Liver (tissue), 9 donors: Measurements from ENCODE around the gene VWDE. TPM values are rescaled to one million over a fixed set of nuclear protein-coding genes. Genes with fewer than 3 reads are reported as not detected.

Experiments
- DNase-seq: peaks from one replicate; pipeline ENCODE4 v3.0.0-alpha.2; 2017; ENCODE audit warnings: low spot score
- H3K27ac ChIP-seq, 2 donors: one replicate each; pipeline ENCODE4 v1.7.0; 2013; ENCODE audit warnings: inconsistent platforms in 2 of 2, low read length in 2 of 2, control low read depth in 1 of 2, low read depth in 1 of 2, mild to moderate bottlenecking in 1 of 2
- H3K27me3 ChIP-seq, 4 donors: one replicate each; pipeline versions ENCODE4 v1.6.1 to v1.7.0; 2013; ENCODE audit warnings: low read length in 3 of 4, inconsistent platforms in 1 of 4, mild to moderate bottlenecking in 1 of 4, moderate library complexity in 1 of 4; ENCODE audit not compliant: control insufficient read depth in 4 of 4, insufficient read depth in 4 of 4
- H3K36me3 ChIP-seq, 4 donors: one replicate each; pipeline versions ENCODE4 v1.6.1 to v1.7.0; 2013; ENCODE audit warnings: low read length in 3 of 4, mild to moderate bottlenecking in 3 of 4, low read depth in 1 of 4, moderate library complexity in 1 of 4; ENCODE audit not compliant: control insufficient read depth in 4 of 4, insufficient read depth in 3 of 4
- H3K4me1 ChIP-seq, 4 donors: one replicate each; pipeline versions ENCODE4 v1.6.1 to v1.7.0; 2013; ENCODE audit warnings: low read length in 3 of 4, mild to moderate bottlenecking in 3 of 4, moderate library complexity in 1 of 4; ENCODE audit not compliant: control insufficient read depth in 4 of 4, insufficient read depth in 4 of 4
- H3K4me3 ChIP-seq, 3 donors: one replicate each; pipeline versions ENCODE4 v1.6.1 to v1.7.0; 2013; ENCODE audit warnings: low read length in 3 of 3, control low read depth in 1 of 3, low read depth in 1 of 3, mild to moderate bottlenecking in 1 of 3
- H3K9ac ChIP-seq, 2 donors: one replicate each; pipeline ENCODE4 v1.7.0; 2013; ENCODE audit warnings: low read length in 2 of 2, mild to moderate bottlenecking in 2 of 2, moderate library complexity in 2 of 2, control low read depth in 1 of 2, low read depth in 1 of 2
- H3K9me3 ChIP-seq, 4 donors: one replicate each; pipeline versions ENCODE4 v1.6.1 to v1.7.0; 2013; ENCODE audit warnings: low read length in 3 of 4; ENCODE audit not compliant: control insufficient read depth in 4 of 4
- ATF3 ChIP-seq: IDR thresholded peaks from 2 replicates; pipeline ENCODE4 v1.6.1; 2016; ENCODE audit warnings: antibody characterized with exemption
- CTCF ChIP-seq: fragments of 150-350 bp; IDR thresholded peaks from 2 replicates; pipeline ENCODE4 v1.5.1; 2017; ENCODE audit warnings: improper control_type of control experiment, low read depth, low read length; ENCODE audit not compliant: missing input control
- EGR1 ChIP-seq, 2 donors: IDR thresholded peaks; 2 replicates each; pipeline ENCODE4 v1.6.1; 2016 to 2018; ENCODE audit warnings: antibody characterized with exemption in 2 of 2, low read depth in 2 of 2
- FOXA1 ChIP-seq: IDR thresholded peaks from 2 replicates; pipeline ENCODE4 v1.6.1; 2016; ENCODE audit warnings: antibody characterized with exemption
- FOXA2 ChIP-seq: IDR thresholded peaks from 2 replicates; pipeline ENCODE4 v1.6.1; 2016; ENCODE audit warnings: antibody characterized with exemption
- GABPA ChIP-seq, 2 donors: IDR thresholded peaks in 1 of 2; conservative IDR thresholded peaks in 1 of 2; 2 replicates each; pipeline ENCODE4 v1.6.1; 2016; ENCODE audit warnings: antibody characterized with exemption in 2 of 2, mild to moderate bottlenecking in 1 of 2, moderate library complexity in 1 of 2
- HNF4A ChIP-seq, 2 donors: conservative IDR thresholded peaks; 2 replicates each; pipeline ENCODE4 v1.6.1; 2016; ENCODE audit warnings: antibody characterized with exemption in 2 of 2, mild to moderate bottlenecking in 2 of 2
- HNF4G ChIP-seq: IDR thresholded peaks from 2 replicates; pipeline ENCODE4 v1.6.1; 2016; ENCODE audit warnings: antibody characterized with exemption
- JUND ChIP-seq, 2 donors: IDR thresholded peaks; 2 replicates each; pipeline ENCODE4 v1.6.1; 2016; ENCODE audit warnings: antibody characterized with exemption in 2 of 2
- MAX ChIP-seq: IDR thresholded peaks from 2 replicates; pipeline ENCODE4 v1.6.1; 2016; ENCODE audit warnings: antibody characterized with exemption
- NR2F2 ChIP-seq: IDR thresholded peaks from 2 replicates; pipeline ENCODE4 v1.6.1; 2016; ENCODE audit warnings: antibody characterized with exemption
- RAD21 ChIP-seq, 2 donors: IDR thresholded peaks; 2 replicates each; pipeline ENCODE4 v1.6.1; 2016; ENCODE audit warnings: antibody characterized with exemption in 2 of 2, mild to moderate bottlenecking in 2 of 2
- RXRA ChIP-seq, 2 donors: IDR thresholded peaks; 2 replicates each; pipeline ENCODE4 v1.6.1; 2017 to 2018; ENCODE audit warnings: antibody characterized with exemption in 2 of 2, mild to moderate bottlenecking in 1 of 2
- SP1 ChIP-seq: IDR thresholded peaks from 2 replicates; pipeline ENCODE4 v1.6.1; 2018; ENCODE audit warnings: antibody characterized with exemption, mild to moderate bottlenecking
- TAF1 ChIP-seq: conservative IDR thresholded peaks from 2 replicates; pipeline ENCODE4 v1.6.1; 2016; ENCODE audit warnings: antibody characterized with exemption, mild to moderate bottlenecking
- YY1 ChIP-seq: IDR thresholded peaks from 2 replicates; pipeline ENCODE4 v1.6.1; 2016; ENCODE audit warnings: antibody characterized with exemption, mild to moderate bottlenecking
- WGBS: extraction: QIAGEN DNeasy Blood & Tissue Kit; methylation state at CpG from one replicate; pipeline ENCODE4 v1.1.7; 2013; 5-methylcytosine and 5-hydroxymethylcytosine counted together
- polyA plus RNA-seq, 2 donors: library from polyadenylated mRNA; stranded (reverse) in 1 of 2; unstranded in 1 of 2; fragments of 200-250 nt in 1 of 2; fragments of >200 nt in 1 of 2; fragmentation: Nextera tagmentation in 1 of 2; extraction: Ambion mirVana in 1 of 2; gene quantifications; one replicate each; pipeline versions ENCODE4 v1.2.1 to v1.2.3, GENCODE V29; 2013 to 2015
- total RNA-seq, 2 donors: library from RNA; depleted of rRNA; stranded (reverse); fragments of >200 nt; gene quantifications; one replicate each; pipeline ENCODE4 v1.2.3, GENCODE V29; 2014
- TF ChIP-seq, protein P1 (sequence below): IDR thresholded peaks from 2 replicates; pipeline ENCODE4 v1.6.1; 2016; ENCODE audit warnings: antibody characterized with exemption, mild to moderate bottlenecking
- TF ChIP-seq, protein P2 (sequence below): IDR thresholded peaks from 2 replicates; pipeline ENCODE4 v1.6.1; 2016; ENCODE audit warnings: antibody characterized with exemption
- donor health status: healthy.
- donor health status: healthy.
- donor health status: healthy.
- donor health status: healthy.
- donor health status: healthy.

The VWDE gene
- total and polyA plus RNA-seq, 4 donors = 0.05 to 0.59 (median 0.12) TPM

- H3K27ac ChIP-seq = no peak overlapping the region
Observed at GRCh38 chr7:12320241-12320986, 83.3 kb downstream of the VWDE start.

More at GRCh38 chr7:12320241-12320986, 83.3 kb downstream of the VWDE start:
- Histone ChIP-seq H3K9me3 (no peaks in the 10 kb centered on the region), H3K27me3 (peaks cover 0 to 2% (median 0%) of the 10 kb centered on the region in 4 donors), H3K36me3 (no peaks in the 10 kb centered on the region), H3K9ac (no peak overlapping the region), H3K4me3 (no peak overlapping the region), H3K4me1 (no peaks in the 10 kb centered on the region)
- TF ChIP-seq HNF4G (no peak), GABPA (IDR thresholded peaks at IDR 0.05 in 1 of 2, conservative IDR thresholded peaks at IDR 0.05 in 1 of 2) (no peak), FOXA1 (no peak), YY1 (no peak), FOXA2 (no peak), RXRA (IDR thresholded peaks at IDR 0.05) (no peak), SP1 (no peak), RAD21 (IDR thresholded peaks at IDR 0.05) (no peak), CTCF (no peak), TAF1 (no peak), MAX (no peak), NR2F2 (no peak), JUND (IDR thresholded peaks at IDR 0.05) (no peak), HNF4A (conservative IDR thresholded peaks at IDR 0.05) (no peak), ATF3 (no peak), EGR1 (IDR thresholded peaks at IDR 0.05; ENCODE audit: low read depth in 2 of 2) (no peak)
- TF ChIP-seq, protein P1, sequence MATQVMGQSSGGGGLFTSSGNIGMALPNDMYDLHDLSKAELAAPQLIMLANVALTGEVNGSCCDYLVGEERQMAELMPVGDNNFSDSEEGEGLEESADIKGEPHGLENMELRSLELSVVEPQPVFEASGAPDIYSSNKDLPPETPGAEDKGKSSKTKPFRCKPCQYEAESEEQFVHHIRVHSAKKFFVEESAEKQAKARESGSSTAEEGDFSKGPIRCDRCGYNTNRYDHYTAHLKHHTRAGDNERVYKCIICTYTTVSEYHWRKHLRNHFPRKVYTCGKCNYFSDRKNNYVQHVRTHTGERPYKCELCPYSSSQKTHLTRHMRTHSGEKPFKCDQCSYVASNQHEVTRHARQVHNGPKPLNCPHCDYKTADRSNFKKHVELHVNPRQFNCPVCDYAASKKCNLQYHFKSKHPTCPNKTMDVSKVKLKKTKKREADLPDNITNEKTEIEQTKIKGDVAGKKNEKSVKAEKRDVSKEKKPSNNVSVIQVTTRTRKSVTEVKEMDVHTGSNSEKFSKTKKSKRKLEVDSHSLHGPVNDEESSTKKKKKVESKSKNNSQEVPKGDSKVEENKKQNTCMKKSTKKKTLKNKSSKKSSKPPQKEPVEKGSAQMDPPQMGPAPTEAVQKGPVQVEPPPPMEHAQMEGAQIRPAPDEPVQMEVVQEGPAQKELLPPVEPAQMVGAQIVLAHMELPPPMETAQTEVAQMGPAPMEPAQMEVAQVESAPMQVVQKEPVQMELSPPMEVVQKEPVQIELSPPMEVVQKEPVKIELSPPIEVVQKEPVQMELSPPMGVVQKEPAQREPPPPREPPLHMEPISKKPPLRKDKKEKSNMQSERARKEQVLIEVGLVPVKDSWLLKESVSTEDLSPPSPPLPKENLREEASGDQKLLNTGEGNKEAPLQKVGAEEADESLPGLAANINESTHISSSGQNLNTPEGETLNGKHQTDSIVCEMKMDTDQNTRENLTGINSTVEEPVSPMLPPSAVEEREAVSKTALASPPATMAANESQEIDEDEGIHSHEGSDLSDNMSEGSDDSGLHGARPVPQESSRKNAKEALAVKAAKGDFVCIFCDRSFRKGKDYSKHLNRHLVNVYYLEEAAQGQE = no peak
- TF ChIP-seq, protein P2, sequence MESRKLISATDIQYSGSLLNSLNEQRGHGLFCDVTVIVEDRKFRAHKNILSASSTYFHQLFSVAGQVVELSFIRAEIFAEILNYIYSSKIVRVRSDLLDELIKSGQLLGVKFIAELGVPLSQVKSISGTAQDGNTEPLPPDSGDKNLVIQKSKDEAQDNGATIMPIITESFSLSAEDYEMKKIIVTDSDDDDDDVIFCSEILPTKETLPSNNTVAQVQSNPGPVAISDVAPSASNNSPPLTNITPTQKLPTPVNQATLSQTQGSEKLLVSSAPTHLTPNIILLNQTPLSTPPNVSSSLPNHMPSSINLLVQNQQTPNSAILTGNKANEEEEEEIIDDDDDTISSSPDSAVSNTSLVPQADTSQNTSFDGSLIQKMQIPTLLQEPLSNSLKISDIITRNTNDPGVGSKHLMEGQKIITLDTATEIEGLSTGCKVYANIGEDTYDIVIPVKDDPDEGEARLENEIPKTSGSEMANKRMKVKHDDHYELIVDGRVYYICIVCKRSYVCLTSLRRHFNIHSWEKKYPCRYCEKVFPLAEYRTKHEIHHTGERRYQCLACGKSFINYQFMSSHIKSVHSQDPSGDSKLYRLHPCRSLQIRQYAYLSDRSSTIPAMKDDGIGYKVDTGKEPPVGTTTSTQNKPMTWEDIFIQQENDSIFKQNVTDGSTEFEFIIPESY = no peak
- 71% methylated on average over 2 of the region's 2 CpGs for WGBS
- DNase-seq = no peak
